ENCODE data around the gene RAD17.
A peak's percentile ranks its signal among the peaks of the same experiment; 100 is the strongest.
"Not testable (repeated sequence)": the region's sequence is repeated elsewhere in the genome, so short reads cannot be mapped to it uniquely, and the experiment has no call there.

RAD17 gene

DNA sequence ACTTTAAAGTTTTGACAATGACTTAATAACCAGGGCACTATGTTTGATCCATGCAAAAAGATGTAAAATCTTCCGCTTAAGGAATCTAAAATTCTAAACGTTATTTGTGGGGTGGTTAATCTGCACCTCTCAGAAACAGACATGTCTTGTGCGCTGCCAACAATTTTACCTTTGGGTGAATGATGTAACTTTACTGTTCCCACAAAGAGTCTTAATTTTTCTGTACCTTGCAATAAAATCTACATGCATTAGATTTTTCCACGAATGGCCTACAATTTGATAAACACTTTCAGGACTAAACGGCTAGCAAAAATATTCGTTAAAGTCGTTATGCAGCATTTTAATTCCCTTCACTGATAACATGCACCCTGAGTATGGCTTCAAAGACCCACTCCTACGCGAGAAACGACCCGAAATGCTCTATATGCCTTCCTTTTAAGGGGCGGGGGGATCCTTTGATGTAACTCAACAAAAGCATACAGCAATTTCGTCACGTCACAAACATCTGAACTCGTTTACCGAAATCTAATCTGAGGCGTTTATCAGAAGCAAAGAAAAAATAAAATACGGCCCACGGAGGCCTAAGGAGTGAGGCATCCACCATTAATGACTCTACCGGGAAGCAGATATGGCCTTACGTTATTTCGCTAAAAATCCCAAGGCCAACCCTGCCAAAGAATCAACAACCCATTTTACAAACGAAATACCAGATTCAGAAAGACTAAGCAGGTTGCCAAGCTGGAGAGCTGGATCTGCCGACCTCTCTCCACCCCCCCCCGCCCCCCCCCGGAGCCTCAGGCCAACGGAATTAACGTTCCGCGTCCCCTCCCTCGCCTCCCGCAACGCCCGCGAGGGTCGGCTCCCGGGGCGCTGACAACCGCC, 919 bp upstream of the RAD17 start:
- TF ChIP-seq CTCF (IDR thresholded peaks at IDR 0.05; ENCODE audit: insufficient read depth, low read length, poor library complexity, severe bottlenecking), result no peak
- Histone ChIP-seq H3K4me3 (replicated peaks; ENCODE audit: low read depth, low read length) (peak overlapping the region; percentile 82), H3K27me3 (replicated peaks; ENCODE audit: control insufficient read depth, insufficient read depth, low read length) (no peaks in the 10 kb centered on the region), H3K36me3 (ENCODE audit: control insufficient read depth, insufficient read depth, low read length) (peaks cover 3% of the 10 kb centered on the region)
- no peak for DNase-seq (ENCODE audit: extremely low read depth, insufficient read length)

DNA sequence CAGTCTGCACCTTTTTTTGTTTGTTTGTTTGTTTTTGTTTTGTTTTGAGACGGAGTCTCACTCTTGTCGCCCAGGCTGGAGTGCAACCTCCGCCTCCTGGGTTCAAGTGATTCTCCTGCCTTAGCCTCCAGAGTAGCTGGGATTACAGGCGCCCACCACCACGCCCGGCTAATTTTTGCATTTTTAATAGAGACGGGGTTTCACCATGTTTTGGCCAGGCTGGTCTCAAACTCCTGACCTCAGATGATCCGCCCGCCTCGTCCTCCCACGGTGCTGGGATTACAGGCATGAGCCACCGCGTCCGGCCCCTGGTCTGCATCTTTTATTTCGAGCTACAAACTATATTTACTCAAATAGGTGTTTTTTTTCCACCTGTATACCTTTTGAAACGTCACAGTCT, 717 bp downstream of the RAD17 start:
- H3K27me3 ChIP-seq (replicated peaks; ENCODE audit: control insufficient read depth, insufficient read depth, low read length); DNase-seq (ENCODE audit: extremely low read depth, insufficient read length); H3K36me3 ChIP-seq (ENCODE audit: control insufficient read depth, insufficient read depth, low read length): not testable (repeated sequence)
- peak overlapping the region; percentile 82 for H3K4me3 ChIP-seq (replicated peaks; ENCODE audit: low read depth, low read length)

DNA sequence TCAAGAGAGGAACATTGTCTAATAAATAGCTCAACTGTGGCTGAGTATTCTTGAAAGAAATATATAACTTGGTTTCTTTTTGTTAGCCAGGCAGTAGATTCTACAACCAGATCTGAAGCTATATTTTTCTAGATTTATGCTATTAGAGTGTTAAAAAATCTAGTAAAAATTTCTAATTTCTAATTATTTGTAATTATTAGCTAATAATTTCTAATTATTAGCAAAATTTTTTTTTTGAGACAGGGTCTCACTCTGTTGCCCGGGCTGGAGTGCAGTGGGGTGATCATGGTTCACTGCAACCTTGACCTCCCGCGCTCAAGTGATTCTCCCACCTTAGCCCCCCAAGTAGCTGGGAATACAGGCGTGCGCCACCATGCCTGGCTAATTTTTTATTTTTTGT, 2.8 kb downstream of the RAD17 start:
- no peaks in the 10 kb centered on the region for H3K27me3 ChIP-seq (replicated peaks; ENCODE audit: control insufficient read depth, insufficient read depth, low read length)
- no peak for TF ChIP-seq CTCF (IDR thresholded peaks at IDR 0.05; ENCODE audit: insufficient read depth, low read length, poor library complexity, severe bottlenecking)
- H3K36me3 ChIP-seq (ENCODE audit: control insufficient read depth, insufficient read depth, low read length), result peaks cover 2% of the 10 kb centered on the region; the same call in 1 of the 2 replicates
- H3K4me3 ChIP-seq (replicated peaks; ENCODE audit: low read depth, low read length), result peak overlapping the region; percentile 82
- no peak for DNase-seq (ENCODE audit: extremely low read depth, insufficient read length)

DNA sequence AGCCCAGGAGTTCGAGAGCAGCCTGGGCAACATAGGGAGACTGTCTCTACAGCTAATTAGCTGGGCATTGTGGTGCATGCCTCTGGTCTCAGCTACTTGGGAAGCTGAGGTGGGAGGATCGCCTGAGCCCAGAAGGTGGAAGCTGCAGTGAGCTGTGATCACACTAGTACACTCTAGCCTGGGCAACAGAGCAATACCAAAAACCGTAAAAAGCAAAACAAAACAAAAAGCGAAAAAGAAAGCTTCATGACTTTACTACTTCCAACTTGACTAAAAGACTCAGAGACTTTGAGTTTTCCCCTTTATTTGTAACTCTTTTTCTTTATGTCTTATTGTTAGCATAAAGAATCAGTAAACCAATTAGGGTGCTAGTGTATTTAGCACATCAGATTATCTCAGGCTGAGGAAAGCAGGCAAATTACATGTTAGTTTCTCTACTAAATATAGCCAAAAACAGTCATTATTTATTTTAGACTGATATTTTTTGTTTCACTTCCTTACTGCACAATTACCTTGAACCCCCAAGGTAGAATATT, 5.4 kb downstream of the RAD17 start:
- peak; percentile 79 for DNase-seq (ENCODE audit: extremely low read depth, insufficient read length)
- Histone ChIP-seq H3K36me3 (ENCODE audit: control insufficient read depth, insufficient read depth, low read length) (peaks cover 3% of the 10 kb centered on the region; the same call in 1 of the 2 replicates), H3K27me3 (replicated peaks; ENCODE audit: control insufficient read depth, insufficient read depth, low read length) (no peaks in the 10 kb centered on the region), H3K4me3 (replicated peaks; ENCODE audit: low read depth, low read length) (peak overlapping the region; percentile 47)
- TF ChIP-seq CTCF (IDR thresholded peaks at IDR 0.05; ENCODE audit: insufficient read depth, low read length, poor library complexity, severe bottlenecking), result no peak

DNA sequence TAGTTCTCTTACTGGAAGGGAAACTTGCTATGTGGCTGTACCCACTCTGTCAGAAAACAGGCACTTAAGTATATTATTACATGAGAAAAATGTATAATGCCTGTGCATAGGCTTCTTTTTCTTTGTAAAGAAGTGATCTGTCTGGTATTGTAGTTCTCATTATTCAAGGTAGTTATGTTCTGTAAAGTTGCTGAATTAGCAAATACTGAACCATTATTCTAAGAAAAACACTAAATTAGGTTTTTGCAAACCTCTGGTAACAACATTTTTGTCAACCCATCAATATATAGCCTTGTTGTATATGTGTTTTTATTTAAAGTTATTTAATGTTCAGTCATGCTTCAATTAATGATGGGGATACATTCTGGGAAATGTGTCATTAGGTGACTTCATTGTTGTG, 8.8 kb downstream of the RAD17 start:
- Histone ChIP-seq H3K36me3 (ENCODE audit: control insufficient read depth, insufficient read depth, low read length) (peaks cover 7% of the 10 kb centered on the region), H3K27me3 (replicated peaks; ENCODE audit: control insufficient read depth, insufficient read depth, low read length) (no peaks in the 10 kb centered on the region), H3K4me3 (replicated peaks; ENCODE audit: low read depth, low read length) (no peak overlapping the region)
- DNase-seq (ENCODE audit: extremely low read depth, insufficient read length), result no peak
- TF ChIP-seq CTCF (IDR thresholded peaks at IDR 0.05; ENCODE audit: insufficient read depth, low read length, poor library complexity, severe bottlenecking), result no peak

GRCh38 chr5:69404659-69405330, 35.2 kb downstream of the RAD17 start:
- H3K36me3 ChIP-seq (ENCODE audit: control insufficient read depth, insufficient read depth, low read length), result peaks cover 3% of the 10 kb centered on the region
- no peak for DNase-seq (ENCODE audit: extremely low read depth, insufficient read length)
- H3K4me3 ChIP-seq (replicated peaks; ENCODE audit: low read depth, low read length), result no peak overlapping the region
- no peak for TF ChIP-seq CTCF (IDR thresholded peaks at IDR 0.05; ENCODE audit: insufficient read depth, low read length, poor library complexity, severe bottlenecking)
- H3K27me3 ChIP-seq (replicated peaks; ENCODE audit: control insufficient read depth, insufficient read depth, low read length), result no peaks in the 10 kb centered on the region

Data from GM06990 (cell line).